ENCODE measurements around the gene AIP. TPM values are rescaled to one million over a fixed set of nuclear protein-coding genes. Genes with fewer than 3 reads are reported as not detected.

The AIP gene
- total RNA-seq, 2 donors from 2014 or later, result 64.8 to 76.9 TPM

DNA sequence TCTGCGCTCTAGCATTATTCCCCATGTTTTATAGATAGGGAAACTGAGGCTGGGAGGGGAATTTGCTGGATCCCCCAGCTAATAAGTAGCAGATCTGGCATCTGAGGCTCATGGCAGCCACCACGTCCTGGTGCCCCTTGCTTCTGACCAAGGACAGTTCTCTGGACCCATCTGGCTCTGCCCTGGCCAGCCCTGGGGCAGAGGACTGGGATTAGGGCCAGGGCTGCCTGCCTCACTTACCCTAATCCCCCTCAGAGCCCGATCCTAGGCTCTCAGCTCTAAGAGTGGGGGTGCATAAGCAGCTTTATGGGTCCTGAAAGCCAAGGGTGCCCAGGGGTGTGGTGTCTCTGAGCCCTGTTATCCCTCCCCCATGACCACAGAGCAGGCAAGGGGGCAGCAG, 27.8 kb upstream of the AIP start, which contains the start of gene CABP4:
Gene CABP4 (plus strand): TSS at position 301 of the 400 bp plus-strand sequence. CDS start 70 bp downstream, at position 371.
- H3K27ac ChIP-seq, result no peak within 1 kb of the TSS
- H3K27me3 ChIP-seq (replicated peaks; ENCODE audit: insufficient read depth), result no peaks in the 10 kb centered on the region
- H3K9me3 ChIP-seq, result no peaks in the 10 kb centered on the region
- DNase-seq (ENCODE audit: low spot score), result no peak
- TF ChIP-seq, protein P1, sequence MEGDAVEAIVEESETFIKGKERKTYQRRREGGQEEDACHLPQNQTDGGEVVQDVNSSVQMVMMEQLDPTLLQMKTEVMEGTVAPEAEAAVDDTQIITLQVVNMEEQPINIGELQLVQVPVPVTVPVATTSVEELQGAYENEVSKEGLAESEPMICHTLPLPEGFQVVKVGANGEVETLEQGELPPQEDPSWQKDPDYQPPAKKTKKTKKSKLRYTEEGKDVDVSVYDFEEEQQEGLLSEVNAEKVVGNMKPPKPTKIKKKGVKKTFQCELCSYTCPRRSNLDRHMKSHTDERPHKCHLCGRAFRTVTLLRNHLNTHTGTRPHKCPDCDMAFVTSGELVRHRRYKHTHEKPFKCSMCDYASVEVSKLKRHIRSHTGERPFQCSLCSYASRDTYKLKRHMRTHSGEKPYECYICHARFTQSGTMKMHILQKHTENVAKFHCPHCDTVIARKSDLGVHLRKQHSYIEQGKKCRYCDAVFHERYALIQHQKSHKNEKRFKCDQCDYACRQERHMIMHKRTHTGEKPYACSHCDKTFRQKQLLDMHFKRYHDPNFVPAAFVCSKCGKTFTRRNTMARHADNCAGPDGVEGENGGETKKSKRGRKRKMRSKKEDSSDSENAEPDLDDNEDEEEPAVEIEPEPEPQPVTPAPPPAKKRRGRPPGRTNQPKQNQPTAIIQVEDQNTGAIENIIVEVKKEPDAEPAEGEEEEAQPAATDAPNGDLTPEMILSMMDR (IDR thresholded peaks at IDR 0.05), result no peak
- no peak for ATAC-seq (ENCODE audit: insufficient number of reproducible peaks, low FRiP score, low read depth)
- H3K4me1 ChIP-seq (ENCODE audit: control insufficient read depth in 1 of 2, low read depth in 2 of 2), result no peaks in the 10 kb centered on the region
- no peaks in the 10 kb centered on the region for H3K36me3 ChIP-seq
- H3K4me3 ChIP-seq, result no peak within 1 kb of the TSS

DNA sequence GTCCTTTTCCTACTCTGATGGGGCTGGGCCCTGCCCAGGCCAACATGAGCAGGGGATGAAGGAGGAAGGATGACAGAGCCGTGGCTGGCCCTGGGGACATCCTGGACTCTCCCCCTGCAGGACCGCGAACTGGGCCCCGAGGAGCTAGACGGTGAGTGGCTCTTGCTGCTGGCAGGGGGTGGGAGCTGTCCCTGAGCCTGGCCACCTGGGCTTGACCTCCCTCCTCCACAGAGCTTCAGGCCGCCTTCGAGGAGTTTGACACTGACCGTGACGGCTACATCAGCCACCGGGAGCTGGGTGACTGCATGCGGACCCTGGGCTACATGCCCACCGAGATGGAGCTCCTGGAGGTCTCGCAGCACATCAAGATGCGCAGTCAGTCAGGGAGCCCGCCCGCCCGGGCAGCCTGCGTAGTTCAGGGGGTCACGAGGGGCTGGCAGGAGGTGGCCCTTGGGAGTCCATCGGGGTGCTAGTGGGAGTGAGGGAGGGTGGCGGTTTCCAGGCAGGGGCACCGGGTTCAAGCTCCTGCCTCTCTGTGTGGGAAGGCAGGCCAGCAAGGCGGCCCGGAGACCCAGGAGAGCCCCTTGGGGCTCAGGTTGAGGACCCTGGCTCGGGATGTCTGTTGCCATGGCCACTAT, 26.6 kb upstream of the AIP start:
- no peak overlapping the region for H3K27ac ChIP-seq
- TF ChIP-seq, protein P1 (IDR thresholded peaks at IDR 0.05), result no peak
- no peak overlapping the region for H3K4me3 ChIP-seq
- H3K4me1 ChIP-seq (ENCODE audit: control insufficient read depth in 1 of 2, low read depth in 2 of 2), result no peaks in the 10 kb centered on the region
- no peak for ATAC-seq (ENCODE audit: insufficient number of reproducible peaks, low FRiP score, low read depth)
- no peak for DNase-seq (ENCODE audit: low spot score)
- H3K9me3 ChIP-seq, result no peaks in the 10 kb centered on the region
- H3K36me3 ChIP-seq, result no peaks in the 10 kb centered on the region
- H3K27me3 ChIP-seq (replicated peaks; ENCODE audit: insufficient read depth), result no peaks in the 10 kb centered on the region

DNA sequence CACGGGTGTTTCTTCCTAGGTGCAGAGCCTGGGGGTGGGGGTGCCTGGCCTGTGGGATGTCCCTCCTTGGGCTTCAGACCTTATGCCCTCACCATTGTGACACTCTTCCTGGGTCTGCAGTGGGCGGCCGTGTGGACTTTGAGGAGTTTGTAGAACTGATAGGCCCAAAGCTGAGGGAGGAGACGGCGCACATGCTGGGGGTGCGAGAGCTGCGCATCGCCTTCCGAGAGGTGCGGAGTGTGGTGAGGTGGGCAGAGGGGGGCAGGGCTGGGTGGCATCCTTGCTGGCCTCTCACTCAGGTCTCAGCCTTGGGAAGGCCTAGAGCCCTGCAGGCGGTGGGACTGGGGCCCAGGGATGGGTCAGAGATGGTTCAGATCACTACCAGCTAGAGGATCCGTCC, 25.4 kb upstream of the AIP start:
- Histone ChIP-seq H3K36me3 (no peaks in the 10 kb centered on the region), H3K27me3 (replicated peaks; ENCODE audit: insufficient read depth) (no peaks in the 10 kb centered on the region), H3K4me1 (ENCODE audit: control insufficient read depth in 1 of 2, low read depth in 2 of 2) (no peaks in the 10 kb centered on the region), H3K4me3 (no peak overlapping the region), H3K27ac (no peak overlapping the region), H3K9me3 (no peaks in the 10 kb centered on the region)
- TF ChIP-seq, protein P1 (IDR thresholded peaks at IDR 0.05), result no peak
- ATAC-seq (ENCODE audit: insufficient number of reproducible peaks, low FRiP score, low read depth) (no peak), DNase-seq (ENCODE audit: low spot score) (no peak)

DNA sequence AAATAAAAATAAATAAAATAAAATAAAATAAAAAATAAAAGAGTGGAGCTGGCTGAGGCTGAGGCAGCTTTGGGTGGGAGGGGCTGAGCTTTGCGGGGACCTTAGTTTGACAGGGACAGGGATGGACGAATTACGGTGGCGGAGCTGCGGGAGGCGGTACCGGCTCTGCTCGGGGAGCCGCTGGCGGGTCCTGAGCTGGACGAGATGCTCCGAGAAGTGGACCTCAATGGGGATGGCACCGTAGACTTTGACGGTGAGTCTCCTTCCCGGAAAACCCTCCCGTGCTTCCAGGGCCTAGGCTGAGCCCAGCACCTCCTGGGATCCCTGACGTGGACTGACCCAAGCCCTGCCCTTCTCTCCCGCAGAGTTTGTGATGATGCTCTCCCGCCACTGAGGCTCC, 24.6 kb upstream of the AIP start:
- Histone ChIP-seq H3K36me3 (no peaks in the 10 kb centered on the region), H3K4me3 (no peak overlapping the region), H3K27ac (no peak overlapping the region), H3K27me3 (replicated peaks; ENCODE audit: insufficient read depth) (no peaks in the 10 kb centered on the region), H3K9me3 (no peaks in the 10 kb centered on the region), H3K4me1 (ENCODE audit: control insufficient read depth in 1 of 2, low read depth in 2 of 2) (no peaks in the 10 kb centered on the region)
- DNase-seq (ENCODE audit: low spot score), result no peak
- TF ChIP-seq, protein P1 (IDR thresholded peaks at IDR 0.05), result no peak
- ATAC-seq (ENCODE audit: insufficient number of reproducible peaks, low FRiP score, low read depth), result no peak

DNA sequence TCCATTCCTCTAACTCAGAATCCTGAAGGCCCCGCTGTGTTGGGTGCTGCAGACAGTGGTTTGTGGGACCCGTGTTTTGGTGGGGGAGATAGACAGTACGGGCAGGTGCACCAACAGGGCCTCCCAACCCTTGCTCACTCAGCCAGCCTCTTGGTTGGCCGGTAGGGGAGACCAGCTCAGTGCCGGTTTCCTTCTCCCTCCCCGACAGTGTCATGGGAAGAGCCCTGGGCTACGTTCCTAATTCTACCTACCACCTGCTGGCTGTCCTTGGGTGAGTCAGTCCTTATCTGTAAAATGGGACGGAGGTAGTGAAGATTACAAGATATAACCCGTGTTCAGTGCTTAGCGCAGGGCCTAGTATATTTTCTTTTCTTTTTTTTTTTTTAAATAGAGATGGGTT, 19.6 kb upstream of the AIP start:
- DNase-seq (ENCODE audit: low spot score) (no peak), ATAC-seq (ENCODE audit: insufficient number of reproducible peaks, low FRiP score, low read depth) (no peak)
- Histone ChIP-seq H3K27ac (peak overlapping the region in 1 of 2 donors; percentile 81), H3K36me3 (no peaks in the 10 kb centered on the region), H3K4me1 (ENCODE audit: control insufficient read depth in 1 of 2, low read depth in 2 of 2) (peaks cover 8 to 34% of the 10 kb centered on the region in 2 donors), H3K9me3 (no peaks in the 10 kb centered on the region), H3K4me3 (no peak overlapping the region), H3K27me3 (replicated peaks; ENCODE audit: insufficient read depth) (no peaks in the 10 kb centered on the region)
- TF ChIP-seq, protein P1 (IDR thresholded peaks at IDR 0.05), result no peak
